ENCODE results near the gene FAM83E.

FAM83E gene

GRCh38 chr19:48646722-48647216 lies 31.9 kb upstream of the FAM83E start:
- H3K4me3 ChIP-seq (ENCODE audit: low read depth, low read length), result peak overlapping the region; percentile 51; the same call in 1 of the 2 replicates
- no peak for DNase-seq (ENCODE audit: low read depth)
- TF ChIP-seq CTCF (IDR thresholded peaks at IDR 0.05; ENCODE audit: control insufficient read depth, extremely low read depth, insufficient read depth), result no peak

- no peak for DNase-seq (ENCODE audit: low read depth)
- peak within 1 kb of the TSS; percentile 51 for H3K4me3 ChIP-seq (ENCODE audit: low read depth, low read length)
- peak; percentile 84 for TF ChIP-seq CTCF (IDR thresholded peaks at IDR 0.05; ENCODE audit: control insufficient read depth, extremely low read depth, insufficient read depth)
These were observed 31.3 kb upstream of the FAM83E start, which contains the start of gene CA11 for GRCh38 chr19:48646001-48646721. Gene CA11 (minus strand): TSS chr19:48646187. CDS start chr19:48645632, 555 bp downstream.

DNA sequence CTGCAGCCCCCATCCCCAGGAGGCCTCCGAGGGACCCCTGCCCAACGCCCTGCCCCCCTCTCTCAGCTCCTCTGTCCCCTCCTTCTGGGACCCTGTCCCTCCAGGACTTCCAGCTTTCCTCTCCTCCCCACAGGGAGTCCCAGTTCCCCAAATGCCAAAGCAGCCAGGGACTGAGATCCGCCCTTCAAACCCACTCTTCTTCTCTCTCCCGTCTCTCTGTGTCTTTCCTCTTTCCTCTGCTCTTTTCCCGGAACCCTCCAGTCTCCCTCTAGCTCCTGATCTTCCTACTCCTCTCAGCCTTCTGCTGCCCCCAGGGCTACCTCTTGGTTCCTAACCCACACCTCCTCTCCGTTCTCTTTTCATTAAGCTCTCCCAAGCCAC lies 30.7 kb upstream of the FAM83E start:
- no peak for TF ChIP-seq CTCF (IDR thresholded peaks at IDR 0.05; ENCODE audit: control insufficient read depth, extremely low read depth, insufficient read depth)
- DNase-seq (ENCODE audit: low read depth), result no peak
- H3K4me3 ChIP-seq (ENCODE audit: low read depth, low read length), result peak overlapping the region; percentile 51

- H3K4me3 ChIP-seq (ENCODE audit: low read depth, low read length), result peak overlapping the region; percentile 51
- no peak for DNase-seq (ENCODE audit: low read depth)
- TF ChIP-seq CTCF (IDR thresholded peaks at IDR 0.05; ENCODE audit: control insufficient read depth, extremely low read depth, insufficient read depth), result no peak
These were observed 30.2 kb upstream of the FAM83E start for GRCh38 chr19:48644839-48645619.

DNA sequence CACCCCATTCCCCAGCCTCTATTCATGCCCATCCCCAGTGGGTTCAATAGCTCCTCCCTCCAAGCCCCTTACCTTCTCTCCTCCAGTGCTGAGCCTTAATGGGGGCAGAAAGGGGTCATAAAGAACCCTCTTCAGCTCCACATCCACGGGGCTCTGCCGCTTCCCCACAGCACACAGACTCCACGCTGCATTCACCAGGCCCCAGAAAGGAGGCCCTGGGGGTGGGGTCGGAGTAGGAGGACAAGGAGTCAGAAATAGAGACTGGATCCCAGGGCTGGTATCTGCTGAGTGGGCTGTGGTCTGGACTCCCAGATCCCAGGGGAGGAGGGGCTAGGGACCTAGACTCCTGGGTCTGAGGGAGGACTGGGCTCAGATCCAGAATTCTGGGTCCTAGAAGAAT lies 29.5 kb upstream of the FAM83E start:
- DNase-seq (ENCODE audit: low read depth), result no peak
- no peak overlapping the region for H3K4me3 ChIP-seq (ENCODE audit: low read depth, low read length)

GRCh38 chr19:48642862-48643261 lies 28.0 kb upstream of the FAM83E start:
- H3K4me3 ChIP-seq (ENCODE audit: low read depth, low read length), result no peak overlapping the region
- DNase-seq (ENCODE audit: low read depth), result no peak
- no peak for TF ChIP-seq CTCF (IDR thresholded peaks at IDR 0.05; ENCODE audit: control insufficient read depth, extremely low read depth, insufficient read depth)

More for the DNA sequence above, 29.5 kb upstream of the FAM83E start:
- no peak for TF ChIP-seq CTCF (IDR thresholded peaks at IDR 0.05; ENCODE audit: control insufficient read depth, extremely low read depth, insufficient read depth)

All from LNCaP clone FGC (cell line).